ENCODE results near the gene MYZAP.

GRCh38 chr15:57655809-57656208, 64.1 kb downstream of the MYZAP start:
- no peak for TF ChIP-seq CTCF (optimal IDR thresholded peaks at IDR 0.05 in 1 of 3, IDR thresholded peaks at IDR 0.05 in 1 of 3, conservative IDR thresholded peaks at IDR 0.05 in 1 of 3; ENCODE audit: extremely low read depth in 1 of 3, insufficient read depth in 2 of 3, low read length in 3 of 3)
- no peak for TF ChIP-seq EZH2 (IDR thresholded peaks at IDR 0.05; ENCODE audit: low read length)
